GM19467 (cell line): ENCODE data around the gene HNF4A.
"Not testable (repeated sequence)": the region's sequence is repeated elsewhere in the genome, so short reads cannot be mapped to it uniquely, and the experiment has no call there.

Experiments used
- ATAC-seq: cut with Tn5 transposase; IDR thresholded peaks from one replicate; pipeline ENCODE4 v1.9.1; 2021; ENCODE audit warnings: mild to moderate bottlenecking, moderate library complexity; ENCODE audit not compliant: unreplicated experiment

HNF4A gene

GRCh38 chr20:44344723-44345122 lies 10.8 kb upstream of the HNF4A start:
- no peak for ATAC-seq

DNA sequence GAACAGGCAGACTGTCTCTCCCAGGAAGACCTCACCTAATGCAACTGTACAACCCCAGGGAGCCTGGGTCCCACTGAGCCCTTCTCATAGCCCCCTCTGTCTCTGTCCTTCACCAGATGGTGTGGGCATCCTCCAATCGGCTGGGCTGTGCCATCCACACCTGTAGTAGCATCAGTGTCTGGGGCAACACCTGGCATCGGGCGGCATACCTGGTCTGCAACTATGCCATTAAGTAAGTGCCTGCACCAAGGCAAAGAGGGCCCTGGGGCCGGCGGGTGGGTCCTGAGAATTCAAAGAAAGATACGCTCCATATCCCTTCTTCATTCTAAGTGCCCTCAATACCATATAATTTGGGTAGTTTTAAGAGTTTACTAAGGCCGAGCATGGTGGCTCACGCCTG lies 10.4 kb upstream of the HNF4A start:
- ATAC-seq, result no peak

GRCh38 chr20:44345941-44346340 lies 9.6 kb upstream of the HNF4A start:
- not testable (repeated sequence) for ATAC-seq

- no peak for ATAC-seq
These were observed 7.3 kb upstream of the HNF4A start for GRCh38 chr20:44348168-44348659.

DNA sequence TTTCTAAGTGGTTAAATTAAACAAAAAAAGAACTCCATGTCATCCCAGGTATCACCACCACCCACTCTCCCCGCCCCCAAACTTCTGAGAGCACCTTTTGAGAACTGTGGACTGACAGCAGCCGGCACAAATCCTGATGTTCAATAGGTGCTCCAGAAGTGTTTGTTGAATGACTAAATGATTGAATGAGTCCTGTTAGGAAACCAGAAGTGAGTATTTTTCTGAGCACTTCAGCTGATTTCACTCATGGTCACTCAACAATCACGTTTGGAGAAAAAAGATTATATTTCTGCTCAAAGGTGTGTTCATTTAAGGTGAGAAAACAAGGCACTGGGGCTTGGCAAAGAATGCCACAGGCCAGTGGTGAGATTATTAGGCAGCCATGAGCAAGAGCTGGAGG lies 6.2 kb upstream of the HNF4A start:
- ATAC-seq, result no peak

DNA sequence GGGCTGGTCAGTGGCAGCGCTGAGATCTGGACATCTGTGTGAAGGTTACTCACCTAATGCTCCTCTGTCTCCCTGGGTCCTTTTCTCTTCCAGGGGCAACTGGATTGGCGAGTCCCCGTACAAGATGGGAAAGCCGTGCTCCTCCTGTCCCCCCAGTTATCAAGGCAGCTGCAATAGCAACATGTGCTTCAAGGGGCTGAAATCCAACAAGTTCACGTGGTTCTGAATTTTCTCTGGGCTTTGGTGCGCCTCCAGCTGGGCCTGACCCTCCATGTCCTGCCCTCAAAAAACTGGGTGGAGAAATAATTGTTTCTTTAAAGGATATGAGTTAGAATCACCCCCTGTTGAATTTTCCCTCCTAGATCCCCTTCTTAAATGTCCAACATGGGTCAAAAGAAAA lies 4.9 kb upstream of the HNF4A start:
- ATAC-seq, result no peak

GRCh38 chr20:44354979-44355497 lies 461 bp upstream of the HNF4A start:
- no peak for ATAC-seq

DNA sequence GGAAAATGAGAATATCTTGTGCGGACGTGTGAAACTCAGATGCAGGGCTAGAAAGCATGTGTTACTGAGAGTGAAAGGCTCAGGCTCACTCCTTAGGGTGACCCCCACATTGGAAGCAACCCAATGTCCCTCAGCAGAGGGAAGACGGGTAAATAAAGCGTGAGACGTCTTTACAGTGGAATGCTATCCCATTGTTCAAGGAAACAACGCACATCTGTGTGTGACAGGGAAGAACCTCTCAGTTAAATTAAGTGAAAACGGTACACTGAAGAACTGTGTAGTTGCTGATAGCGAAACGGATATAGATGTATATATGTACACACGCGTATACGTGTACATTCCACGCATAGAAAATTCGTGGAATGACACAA lies 839 bp downstream of the HNF4A start:
- ATAC-seq, result no peak

DNA sequence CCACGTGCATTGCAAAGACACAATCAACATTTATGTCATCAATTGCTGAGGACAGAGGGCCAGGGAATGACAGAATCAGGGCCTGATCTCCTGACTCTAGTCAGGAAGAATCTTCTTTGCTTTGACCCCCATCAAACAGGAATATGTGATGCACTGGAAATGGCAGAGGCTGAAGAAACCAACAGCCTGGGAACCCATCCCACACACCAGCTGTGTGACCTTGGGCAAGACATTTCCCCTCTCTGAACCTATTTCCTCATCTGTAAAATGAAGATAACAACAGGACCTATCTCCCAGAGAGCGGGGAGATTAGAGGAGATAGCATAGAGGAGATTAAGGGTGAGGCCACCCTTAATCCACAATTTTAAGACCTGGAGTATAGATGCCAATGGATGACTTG lies 1.5 kb downstream of the HNF4A start:
- no peak for ATAC-seq

DNA sequence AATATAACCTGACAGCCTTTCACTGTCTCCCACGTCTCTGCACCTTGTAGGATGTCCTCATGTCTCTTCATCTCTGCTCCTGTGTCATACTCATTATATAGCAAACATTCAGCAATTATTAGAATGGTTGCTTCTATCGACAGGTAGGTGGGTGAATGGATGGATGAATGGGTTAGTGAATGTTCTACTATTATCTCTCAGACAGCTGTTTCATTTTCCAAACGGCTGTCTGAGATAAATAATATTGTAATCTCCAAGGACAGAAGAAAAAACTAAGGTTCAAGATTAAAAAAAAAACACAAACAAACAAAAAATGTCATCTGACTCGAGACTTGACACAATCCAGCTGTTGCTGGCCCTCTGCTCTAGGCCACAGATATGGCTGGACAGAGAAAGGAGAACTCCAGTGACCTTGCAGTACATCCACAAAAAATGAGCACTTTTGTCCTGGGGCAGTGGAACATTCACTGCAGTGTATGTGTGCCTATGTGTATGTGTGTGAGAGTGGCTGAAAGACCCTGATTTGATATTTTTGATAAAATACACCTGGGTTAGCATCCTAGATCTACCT lies 2.1 kb downstream of the HNF4A start:
- ATAC-seq, result no peak

DNA sequence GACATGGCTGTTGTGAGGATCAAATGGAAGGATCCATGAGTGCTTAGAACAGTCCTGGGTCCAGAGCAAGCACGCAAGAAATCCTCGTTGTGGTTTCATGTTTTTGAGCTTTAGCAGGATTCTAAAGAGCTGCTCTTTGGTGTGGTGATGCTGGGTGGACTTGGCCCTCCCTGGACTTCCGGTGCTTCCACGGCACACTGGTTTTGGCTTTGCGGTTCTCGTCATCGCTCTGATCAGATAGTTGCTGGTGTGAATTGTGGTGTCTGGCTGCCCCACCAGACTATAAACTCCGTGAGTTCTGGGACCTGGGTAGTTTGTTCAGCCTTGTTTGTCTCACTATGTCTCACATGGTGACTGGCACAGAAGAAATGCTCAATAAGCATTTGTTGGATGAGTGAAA lies 3.3 kb downstream of the HNF4A start:
- no peak for ATAC-seq

DNA sequence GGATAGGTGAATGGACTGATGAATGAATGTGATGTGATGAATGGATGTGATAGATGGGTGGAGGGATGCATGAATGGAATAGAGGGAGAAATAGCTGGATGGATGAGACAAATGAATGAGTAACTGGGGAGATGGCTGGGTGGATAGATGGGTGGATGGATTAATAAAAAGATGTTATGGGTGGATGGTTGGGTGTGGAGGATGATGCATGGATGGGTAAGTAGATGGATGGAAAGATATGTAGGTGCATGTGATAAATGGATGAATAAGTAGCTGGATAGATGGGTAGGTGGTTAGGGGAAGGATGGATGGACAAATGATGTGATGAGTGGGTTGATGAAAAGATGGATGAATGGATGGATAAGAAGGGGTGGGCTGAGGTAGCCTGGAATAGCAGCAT lies 4.7 kb downstream of the HNF4A start:
- no peak for ATAC-seq

DNA sequence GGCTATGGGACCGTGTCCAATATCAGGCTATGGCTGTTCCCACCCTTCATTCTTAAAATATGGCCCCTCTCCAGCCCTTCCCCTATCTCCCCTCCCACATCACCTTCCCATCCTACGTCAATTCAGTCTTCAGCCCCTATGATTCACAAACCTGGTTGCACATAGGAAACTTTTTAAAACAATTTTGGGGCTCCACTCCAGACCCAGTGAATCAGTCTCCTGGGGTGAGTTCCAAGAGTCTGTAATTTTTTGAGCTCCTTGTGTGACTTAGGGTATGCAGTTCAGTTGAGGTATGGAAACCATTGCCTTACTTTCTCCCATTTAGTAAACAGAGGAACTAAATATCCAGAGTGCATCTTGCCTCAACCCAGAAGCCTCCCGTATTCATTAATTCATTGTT lies 5.5 kb downstream of the HNF4A start:
- no peak for ATAC-seq

GRCh38 chr20:44362466-44362940 lies 7.0 kb downstream of the HNF4A start:
- ATAC-seq, result no peak

- no peak for ATAC-seq
These were observed 8.6 kb downstream of the HNF4A start for GRCh38 chr20:44364068-44364467.

GRCh38 chr20:44364780-44365179 lies 9.3 kb downstream of the HNF4A start:
- ATAC-seq, result no peak

GRCh38 chr20:44367746-44368145 lies 12.2 kb downstream of the HNF4A start:
- no peak for ATAC-seq

- ATAC-seq, result no peak
These were observed 15.2 kb downstream of the HNF4A start for GRCh38 chr20:44370639-44371218.

- ATAC-seq, result no peak
These were observed 27.1 kb downstream of the HNF4A start for GRCh38 chr20:44382641-44383040.

DNA sequence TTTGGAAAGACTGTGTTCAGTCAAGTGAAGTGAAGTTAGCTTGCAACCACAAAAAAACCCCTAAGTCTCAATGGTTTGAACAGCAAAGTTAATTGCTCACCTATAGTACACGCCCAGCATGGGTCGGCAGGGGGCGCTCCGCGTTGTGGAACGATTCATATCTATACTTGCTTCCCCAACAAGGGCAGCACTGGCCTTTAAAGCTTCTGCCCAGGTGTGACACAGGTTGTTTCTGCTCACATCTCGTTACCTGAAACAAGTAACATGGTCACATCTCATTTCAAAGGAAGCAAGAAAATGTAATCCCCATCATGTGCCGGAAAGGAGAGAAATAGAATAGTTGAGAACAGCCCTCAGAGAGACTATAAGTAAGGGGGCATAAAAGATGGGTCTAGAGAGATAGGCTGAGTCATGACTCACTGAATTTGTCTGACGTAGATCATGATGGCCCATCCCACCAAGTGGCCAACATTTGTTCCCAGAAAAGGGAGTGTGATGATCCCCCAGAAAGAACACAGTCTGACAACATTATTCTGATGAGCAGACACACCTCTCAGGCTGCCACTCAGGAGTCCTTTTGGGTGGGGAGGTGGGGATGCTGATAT lies 29.0 kb downstream of the HNF4A start:
- no peak for ATAC-seq

DNA sequence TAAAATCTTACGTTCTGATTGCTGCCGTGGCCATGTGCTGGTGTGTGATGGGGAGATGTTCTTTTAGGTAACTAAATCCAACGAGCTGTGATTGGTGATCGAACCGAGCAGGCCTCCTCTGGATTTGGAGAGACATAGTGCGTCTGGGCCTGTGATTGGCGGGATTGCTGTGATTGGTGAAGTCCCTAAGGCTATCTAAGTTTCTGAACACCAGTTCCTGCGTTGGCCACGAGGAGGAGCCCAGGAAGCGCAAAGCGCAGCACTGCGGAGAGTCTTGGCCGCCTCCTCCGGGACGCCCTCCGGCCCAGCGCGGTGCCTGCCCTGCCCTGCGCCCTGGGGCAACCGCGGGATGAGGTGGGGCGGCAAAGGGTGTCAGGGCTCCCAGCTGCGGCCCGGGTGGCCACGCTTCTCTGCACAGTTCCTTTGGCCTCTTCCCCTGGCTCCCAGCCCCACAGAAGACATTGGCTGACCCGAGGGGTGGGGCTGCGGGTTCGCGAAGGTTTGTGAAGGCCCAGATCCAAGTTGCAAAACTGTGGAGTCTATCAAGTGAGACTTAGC lies 33.0 kb downstream of the HNF4A start:
- ATAC-seq, result no peak

DNA sequence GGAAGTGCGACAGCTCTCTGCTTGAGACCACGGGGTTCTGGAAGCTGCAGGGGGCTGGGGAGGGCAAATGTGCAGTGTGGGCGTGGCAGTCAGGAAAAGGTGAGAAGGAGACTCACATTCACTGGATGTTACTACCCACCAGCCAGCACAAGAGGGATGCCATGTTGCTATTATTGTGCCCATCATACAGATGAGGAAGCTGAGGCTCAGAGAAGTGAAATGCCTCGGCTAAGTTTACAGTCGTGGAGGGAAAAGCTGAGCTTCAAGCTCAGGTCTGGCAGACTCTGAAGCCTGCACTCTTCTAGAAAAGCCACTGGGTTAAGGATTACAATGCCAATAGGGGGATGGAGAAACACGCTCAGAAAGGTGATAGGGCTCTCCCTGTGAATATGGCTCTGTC lies 34.4 kb downstream of the HNF4A start:
- no peak for ATAC-seq
